DMS 273 treated with DMSO at 0.1 percent for 48 hours (cell line): ENCODE data around the gene DNASE1L2.

Source experiments
- DNase-seq: peaks from one replicate; lab custom pipeline; 2025; lab: John Stamatoyannopoulos, UW

The DNASE1L2 gene, protein sequence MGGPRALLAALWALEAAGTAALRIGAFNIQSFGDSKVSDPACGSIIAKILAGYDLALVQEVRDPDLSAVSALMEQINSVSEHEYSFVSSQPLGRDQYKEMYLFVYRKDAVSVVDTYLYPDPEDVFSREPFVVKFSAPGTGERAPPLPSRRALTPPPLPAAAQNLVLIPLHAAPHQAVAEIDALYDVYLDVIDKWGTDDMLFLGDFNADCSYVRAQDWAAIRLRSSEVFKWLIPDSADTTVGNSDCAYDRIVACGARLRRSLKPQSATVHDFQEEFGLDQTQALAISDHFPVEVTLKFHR

DNA sequence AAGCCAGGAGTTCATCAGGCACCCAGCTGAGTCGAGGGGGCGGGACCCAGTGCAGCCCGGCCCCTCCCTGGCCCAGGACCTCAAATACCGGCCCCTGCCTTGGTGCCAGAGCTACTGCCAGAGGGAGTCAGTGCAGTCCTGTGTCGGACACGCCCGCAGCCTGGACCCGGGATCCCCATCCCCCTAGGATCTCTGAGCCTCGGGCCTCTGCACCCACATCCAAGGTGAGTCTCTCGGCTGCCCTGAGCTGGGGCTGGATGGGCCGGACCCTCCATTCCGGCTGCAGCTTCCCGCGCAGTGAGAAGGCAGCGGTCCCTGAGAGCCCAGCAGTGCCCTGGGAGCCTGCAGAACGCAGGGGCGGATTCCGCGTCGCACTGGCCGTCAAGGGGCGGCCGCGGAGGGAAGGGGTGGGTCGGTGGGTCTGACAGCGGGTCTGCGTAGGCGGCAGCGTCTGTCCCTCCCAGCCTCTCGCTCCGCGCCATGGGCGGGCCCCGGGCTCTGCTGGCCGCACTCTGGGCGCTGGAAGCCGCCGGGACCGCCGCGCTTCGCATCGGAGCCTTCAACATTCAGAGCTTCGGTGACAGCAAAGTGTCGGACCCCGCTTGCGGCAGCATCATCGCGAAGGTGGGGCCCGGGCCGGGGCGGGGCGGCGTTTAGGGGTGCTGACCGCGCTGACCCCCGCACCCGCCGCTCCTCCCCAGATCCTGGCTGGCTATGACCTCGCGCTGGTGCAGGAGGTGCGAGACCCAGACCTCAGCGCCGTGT, at the start of gene DNASE1L2:
DNASE1L2 (plus strand) TSS at position 108 of the 765 bp plus-strand sequence; CDS start at position 481, 373 bp downstream.
- DNase-seq = peak; percentile 26

DNA sequence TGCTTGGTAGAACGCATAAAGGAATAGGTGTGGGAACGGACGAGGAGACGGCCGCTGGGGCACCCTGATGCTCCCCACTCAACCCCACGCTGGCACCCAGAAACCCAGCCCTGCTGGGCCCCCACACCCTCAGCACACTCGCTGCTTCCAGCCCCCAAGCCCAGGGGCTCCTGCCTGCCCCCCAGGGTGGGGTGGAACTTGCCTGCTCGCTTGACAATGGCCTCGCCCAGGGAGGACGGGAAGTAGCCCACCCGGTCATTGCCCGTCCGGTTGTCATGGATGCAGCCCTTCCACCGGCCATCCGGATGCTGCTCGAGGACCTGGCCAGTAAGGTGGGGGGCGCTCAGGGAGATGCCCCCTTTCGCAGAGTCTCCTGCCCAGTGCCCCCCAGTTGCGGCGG, 49.7 kb upstream of the DNASE1L2 start:
- DNase-seq = no peak

DNA sequence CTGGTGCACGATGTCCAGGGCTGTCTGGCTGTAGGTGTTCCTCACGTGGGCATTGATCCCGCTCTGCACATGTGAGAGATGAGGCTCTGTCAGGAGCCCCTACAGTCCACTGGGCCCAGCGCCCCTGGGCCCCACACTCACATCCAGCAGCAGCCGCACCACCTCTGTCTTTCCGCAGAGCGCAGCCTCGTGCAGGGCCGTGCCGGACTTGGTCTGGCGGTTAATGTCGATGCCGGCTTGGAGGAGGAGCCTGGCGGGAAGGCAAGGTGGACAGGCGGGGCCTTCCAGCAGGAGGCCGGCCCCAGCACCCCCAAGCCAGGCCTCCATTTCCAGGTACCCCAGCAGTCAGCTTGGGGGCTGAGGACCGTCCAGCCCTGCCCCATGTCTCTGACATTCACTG, 49.0 kb upstream of the DNASE1L2 start:
- no peak for DNase-seq

- no peak for DNase-seq
These were observed 47.8 kb upstream of the DNASE1L2 start for GRCh38 chr16:2188395-2188794.

DNA sequence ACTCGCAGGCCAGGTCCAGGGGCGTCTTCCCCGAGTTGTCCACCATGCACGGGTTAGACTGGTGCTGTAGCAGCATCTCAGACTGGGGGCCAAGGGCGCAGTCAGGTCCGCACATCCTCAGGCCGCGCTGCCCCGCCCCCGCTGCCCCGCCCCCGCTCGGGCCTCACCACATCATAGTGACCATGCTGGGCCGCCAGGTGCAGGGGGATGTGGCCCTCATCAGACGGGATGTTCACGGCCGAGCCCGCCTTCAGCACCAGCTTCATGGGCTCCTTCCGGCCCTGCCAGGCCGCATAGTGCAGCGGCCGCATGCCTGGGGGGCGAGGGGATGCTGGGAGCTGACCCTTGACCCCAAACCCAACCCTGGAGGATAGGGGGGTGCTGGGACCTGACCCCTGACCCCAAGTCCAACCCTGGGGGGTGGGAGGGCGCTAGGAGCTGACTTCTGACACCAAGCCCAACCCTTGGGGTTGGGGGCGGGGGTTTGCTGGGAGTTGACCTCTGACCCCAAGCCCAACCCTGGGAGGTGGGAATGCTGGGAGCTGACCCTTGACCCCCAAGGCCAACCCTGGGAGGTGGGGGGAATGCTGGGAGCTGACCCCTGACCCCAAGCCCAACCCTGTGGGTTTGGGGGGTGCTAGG, 46.9 kb upstream of the DNASE1L2 start:
- no peak for DNase-seq

DNA sequence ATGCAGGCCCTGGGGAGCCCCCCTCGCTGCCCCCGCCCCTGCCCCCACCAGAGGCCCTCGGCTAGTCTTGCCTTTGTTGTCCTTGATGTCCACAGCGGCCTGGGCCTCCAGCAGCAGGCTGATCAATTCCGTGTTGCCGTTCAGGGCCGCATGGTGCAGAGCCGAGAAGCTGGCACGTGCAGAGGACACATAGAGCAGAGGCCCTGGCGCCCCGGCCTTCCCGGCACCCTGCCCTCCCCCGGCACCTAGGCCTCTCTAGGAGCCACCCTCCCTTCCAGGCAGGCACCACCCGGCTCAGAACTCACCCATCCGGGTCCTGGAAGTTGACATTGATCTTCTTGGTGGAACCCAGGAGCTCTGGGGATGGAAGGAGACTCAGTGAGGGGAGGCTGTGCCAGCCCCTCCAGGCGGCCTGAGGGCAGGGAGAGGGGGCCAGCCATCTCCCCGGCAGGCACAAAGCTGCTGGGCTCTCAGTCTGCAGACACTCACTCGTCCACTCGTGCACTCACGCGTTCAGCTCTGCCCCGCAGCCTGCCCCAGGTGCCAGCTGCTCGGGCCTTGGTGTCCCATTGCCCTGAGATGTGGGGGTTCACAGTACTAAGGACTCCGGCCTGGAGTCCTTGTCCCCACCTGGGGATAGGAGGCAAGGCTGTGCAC, 46.1 kb upstream of the DNASE1L2 start:
- DNase-seq = no peak

DNA sequence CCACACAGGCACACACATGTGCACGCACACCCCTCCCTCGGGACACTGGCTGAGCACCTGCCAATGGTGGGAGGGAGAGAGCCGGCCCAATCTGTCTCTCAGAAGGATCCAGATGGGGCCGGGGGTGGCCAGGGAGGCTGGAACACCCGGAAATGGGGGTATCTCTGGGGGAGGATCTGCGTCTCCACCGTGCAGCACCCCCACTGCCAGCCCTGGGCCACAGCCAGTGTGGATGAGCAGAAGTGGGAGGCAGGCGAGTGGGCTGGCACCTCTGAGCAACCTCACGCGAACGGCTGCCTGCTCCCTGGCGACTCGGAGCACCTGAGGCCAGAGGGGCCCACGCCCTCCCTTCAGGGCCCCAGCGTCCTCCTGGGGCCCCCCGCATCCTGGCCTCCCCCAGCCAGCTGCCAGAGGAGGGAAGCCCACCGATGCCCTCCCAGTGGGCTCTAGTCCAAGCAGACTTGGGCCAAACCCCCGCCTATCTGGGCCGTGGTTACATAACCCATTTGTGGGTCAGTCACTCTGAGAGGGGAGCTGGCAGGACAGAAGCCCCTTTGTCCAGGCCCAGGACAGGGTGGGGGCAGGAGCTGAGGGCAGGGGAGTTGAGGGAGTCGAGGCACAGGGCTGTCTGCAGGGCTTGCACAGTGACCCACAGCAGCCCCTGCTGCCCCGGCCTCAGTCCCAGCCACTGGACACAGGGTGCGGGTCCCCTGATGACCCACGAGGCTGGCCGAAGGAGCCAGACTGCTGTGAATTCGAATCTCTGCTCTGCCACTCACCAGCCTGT, 45.4 kb upstream of the DNASE1L2 start:
- DNase-seq = no peak

- DNase-seq = no peak
These were observed 44.9 kb upstream of the DNASE1L2 start for GRCh38 chr16:2191446-2191706.

- no peak for DNase-seq
These were observed 41.9 kb upstream of the DNASE1L2 start for GRCh38 chr16:2194166-2194834.

GRCh38 chr16:2194852-2195321, 41.4 kb upstream of the DNASE1L2 start:
- peak; percentile 34 for DNase-seq

GRCh38 chr16:2195322-2196161, 40.7 kb upstream of the DNASE1L2 start:
- DNase-seq = no peak

DNA sequence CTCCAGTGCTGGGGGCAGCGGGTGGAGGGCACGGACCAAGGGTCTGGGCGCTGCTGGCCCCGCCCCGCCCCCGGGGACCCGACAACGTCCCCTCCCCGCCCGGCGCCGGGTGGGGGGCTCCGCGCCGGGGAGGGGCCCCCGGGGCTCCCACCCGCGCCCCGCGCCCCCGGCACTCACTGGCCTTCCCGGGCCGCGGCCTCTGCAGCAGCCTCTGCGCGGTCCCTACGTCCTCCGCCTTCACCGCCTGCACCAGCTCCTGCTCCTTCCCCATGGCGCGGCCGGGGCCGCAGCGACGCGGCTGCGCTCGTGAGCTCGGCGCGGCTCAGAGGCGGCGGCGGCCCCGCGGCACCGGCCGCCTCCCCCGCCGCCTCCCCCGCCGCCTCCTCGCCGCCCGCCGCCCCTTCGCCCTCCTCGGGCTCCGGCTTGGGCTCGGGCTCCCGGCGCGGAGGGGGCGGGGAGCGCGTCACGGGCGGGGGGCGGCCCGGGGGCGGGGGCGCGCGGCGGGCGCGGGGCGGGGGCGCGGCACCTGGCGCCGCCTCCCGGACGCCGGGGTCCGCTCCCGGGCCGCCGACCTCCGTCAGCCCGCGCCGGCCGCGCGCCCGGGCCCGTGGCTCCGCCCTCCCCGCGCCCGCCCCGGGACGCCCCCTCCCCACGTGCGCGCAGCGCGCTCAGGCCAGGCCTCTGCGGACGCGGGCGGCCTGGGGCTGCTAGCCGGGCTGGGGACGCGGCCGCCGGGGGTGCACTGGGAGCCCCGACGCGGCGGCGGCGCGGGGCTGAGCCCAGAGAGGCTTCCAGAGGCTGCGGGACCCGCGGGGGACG, 39.9 kb upstream of the DNASE1L2 start, which contains the start of gene CASKIN1:
CASKIN1 (minus strand) TSS at position 444 of the 819 bp plus-strand sequence; CDS start at position 271, 173 bp downstream.
- DNase-seq = no peak

GRCh38 chr16:2196981-2197511, 39.2 kb upstream of the DNASE1L2 start:
- no peak for DNase-seq

GRCh38 chr16:2197765-2198164, 38.5 kb upstream of the DNASE1L2 start:
- DNase-seq = no peak

DNA sequence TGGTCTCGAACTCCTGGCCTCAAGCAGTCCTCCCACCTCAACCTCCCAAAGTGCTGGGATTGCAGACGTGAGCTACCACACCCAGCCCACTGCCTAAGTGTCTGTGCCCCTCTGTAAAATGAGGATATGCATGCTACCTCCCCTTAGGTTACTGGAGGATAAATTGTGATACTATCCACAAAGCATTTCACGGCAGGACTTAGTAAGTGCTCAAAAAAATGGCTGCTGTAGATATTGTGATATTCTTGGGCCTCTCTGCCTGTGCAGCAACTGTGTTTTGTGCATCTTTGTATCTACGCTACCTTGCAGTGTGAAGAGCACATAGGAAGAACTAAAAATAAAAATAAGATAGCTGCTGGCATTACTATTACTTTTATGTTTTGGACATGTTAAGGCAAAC, 38.0 kb upstream of the DNASE1L2 start:
- no peak for DNase-seq

GRCh38 chr16:2199095-2199494, 37.1 kb upstream of the DNASE1L2 start:
- no peak for DNase-seq

- DNase-seq = no peak
These were observed 36.6 kb upstream of the DNASE1L2 start for GRCh38 chr16:2199621-2200139.

DNA sequence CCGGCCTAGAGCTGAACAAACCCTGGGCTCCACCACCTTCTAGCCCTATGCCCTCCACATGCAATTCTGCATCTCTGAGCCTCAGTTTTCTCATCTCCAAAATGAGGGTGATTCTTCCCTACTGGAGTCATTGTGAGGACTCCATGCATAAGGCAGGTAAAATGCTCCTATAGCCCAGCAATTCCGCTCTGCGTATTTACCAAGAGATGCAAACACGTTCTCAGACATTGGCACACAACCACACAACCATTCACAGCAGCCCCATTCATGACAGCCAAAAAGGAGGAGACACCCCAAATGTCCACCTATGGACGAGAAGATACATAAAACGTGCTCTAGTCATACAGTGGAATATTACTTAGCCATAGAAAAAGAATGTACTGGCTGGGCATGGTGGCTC, 35.9 kb upstream of the DNASE1L2 start:
- no peak for DNase-seq
